Dedifferentiated amniotic fluid mesenchymal stem cell (primary cell): Measurements from ENCODE around the gene CCDC85C.

Source experiments
- DNase-seq: peaks from one replicate; pipeline ENCODE4 v3.0.0-alpha.2; 2016; ENCODE audit errors: extremely low spot score

The CCDC85C gene

GRCh38 chr14:99572173-99572999 lies 31.6 kb downstream of the CCDC85C start:
- no peak for DNase-seq

GRCh38 chr14:99571303-99571986 lies 32.6 kb downstream of the CCDC85C start:
- DNase-seq: no peak

GRCh38 chr14:99570544-99571302 lies 33.3 kb downstream of the CCDC85C start:
- no peak for DNase-seq

- no peak for DNase-seq
Measured at GRCh38 chr14:99569725-99570543, 34.1 kb downstream of the CCDC85C start.

- no peak for DNase-seq
Measured at GRCh38 chr14:99568567-99569560, 35.1 kb downstream of the CCDC85C start.

GRCh38 chr14:99566390-99567354 lies 37.3 kb downstream of the CCDC85C start:
- no peak for DNase-seq

GRCh38 chr14:99566009-99566389 lies 38.0 kb downstream of the CCDC85C start:
- no peak for DNase-seq

GRCh38 chr14:99565383-99565782 lies 38.6 kb downstream of the CCDC85C start:
- no peak for DNase-seq

- no peak for DNase-seq
Measured at GRCh38 chr14:99564926-99565259, 39.1 kb downstream of the CCDC85C start.

GRCh38 chr14:99564256-99564925 lies 39.6 kb downstream of the CCDC85C start:
- peak; percentile 66 for DNase-seq

GRCh38 chr14:99563749-99564129 lies 40.3 kb downstream of the CCDC85C start:
- no peak for DNase-seq

GRCh38 chr14:99562856-99563748 lies 40.9 kb downstream of the CCDC85C start:
- no peak for DNase-seq

- no peak for DNase-seq
Measured at GRCh38 chr14:99561864-99562263, 42.1 kb downstream of the CCDC85C start.

- no peak for DNase-seq
Measured at GRCh38 chr14:99560922-99561683, 42.9 kb downstream of the CCDC85C start.

GRCh38 chr14:99560403-99560802 lies 43.6 kb downstream of the CCDC85C start:
- DNase-seq: no peak

GRCh38 chr14:99559286-99559990 lies 44.6 kb downstream of the CCDC85C start:
- no peak for DNase-seq
